Vagina (tissue), 2 donors: ENCODE measurements around the gene SLC1A2. TPM values are rescaled to one million over a fixed set of nuclear protein-coding genes. Genes with fewer than 3 reads are reported as not detected.

Experiments
- DNase-seq, 2 donors: peaks; one replicate each; pipeline ENCODE4 v3.0.0-alpha.2; 2017; ENCODE audit errors: extremely low spot score in 2 of 2
- H3K27ac ChIP-seq: fragments of 200-600 bp; sonication (generic); one replicate; pipeline ENCODE4 v1.5.1; 2019
- H3K27me3 ChIP-seq: fragments of 200-600 bp; sonication (generic); one replicate; pipeline ENCODE4 v1.5.1; 2019
- H3K36me3 ChIP-seq, 2 donors: fragments of 200-600 bp; sonication (generic); one replicate each; pipeline ENCODE4 v1.5.1; 2017 to 2019
- H3K4me1 ChIP-seq: fragments of 200-600 bp; sonication (generic); one replicate; pipeline ENCODE4 v1.5.1; 2019
- H3K4me3 ChIP-seq, 2 donors: fragments of 200-600 bp; sonication (generic); 1 replicate in 1 of 2; 2 replicates in 1 of 2; pipeline ENCODE4 v1.5.1; 2016 to 2019
- H3K9me3 ChIP-seq: fragments of 200-600 bp; sonication (generic); one replicate; pipeline ENCODE4 v1.5.1; 2019
- CTCF ChIP-seq, 3 experiments: fragments of 450-650 bp in 2 of 3; fragments of 200-600 bp in 1 of 3; sonication (generic) in 1 of 3; IDR thresholded peaks; one replicate each; pipeline ENCODE4 v1.5.1; 2017 to 2019; ENCODE audit warnings: antibody characterized with exemption in 3 of 3, mild to moderate bottlenecking in 2 of 3, moderate library complexity in 2 of 3
- POLR2A ChIP-seq, 2 donors: fragments of 450-650 bp; IDR thresholded peaks; one replicate each; pipeline ENCODE4 v1.6.1; 2017; ENCODE audit warnings: antibody characterized with exemption in 2 of 2, mild to moderate bottlenecking in 2 of 2, moderate library complexity in 2 of 2
- POLR2AphosphoS5 ChIP-seq, 2 donors: sonication (generic); formaldehyde crosslinking; IDR thresholded peaks; one replicate each; pipeline ENCODE4 v1.9.0; 2017; ENCODE audit warnings: antibody characterized with exemption in 2 of 2, mild to moderate bottlenecking in 2 of 2, low read depth in 1 of 2; ENCODE audit not compliant: insufficient read depth in 1 of 2
- intact Hi-C: fragments of 100-400 bp; cut with DNase I; formaldehyde crosslinking; loops from one replicate; pipeline ENCODE4 v1.15.1; 2023
- total RNA-seq: library from RNA; depleted of rRNA; stranded (reverse); fragments of >200 nt; gene quantifications from one replicate; pipeline ENCODE4 v1.2.3, GENCODE V29; 2016

Gene SLC1A2
- total RNA-seq, 1 donor from 2014 or later, result 4.7 TPM

GRCh38 chr11:35393098-35393497 lies 26.3 kb downstream of the SLC1A2 start:
- no peaks in the 10 kb centered on the region for H3K9me3 ChIP-seq
- H3K4me3 ChIP-seq, result no peak overlapping the region
- H3K4me1 ChIP-seq, result peaks cover 32% of the 10 kb centered on the region
- no peaks in the 10 kb centered on the region for H3K36me3 ChIP-seq
- DNase-seq, result no peak
- TF ChIP-seq POLR2AphosphoS5 (IDR thresholded peaks at IDR 0.05; ENCODE audit: insufficient read depth in 1 of 2, low read depth in 1 of 2) (no peak), CTCF (IDR thresholded peaks at IDR 0.05) (no peak), POLR2A (IDR thresholded peaks at IDR 0.05) (no peak)
- no peaks in the 10 kb centered on the region for H3K27me3 ChIP-seq
- peak overlapping the region; percentile 35 for H3K27ac ChIP-seq
- intact Hi-C loops, result loop anchor here (5.0 to 10.0 kb wide), 2 partner anchors 398 to 466 kb away; no protein-coding TSS in a partner anchor

GRCh38 chr11:35391922-35392688 lies 27.3 kb downstream of the SLC1A2 start:
- H3K27ac ChIP-seq, result peak overlapping the region; percentile 24
- no peak for DNase-seq
- no peaks in the 10 kb centered on the region for H3K9me3 ChIP-seq
- no peaks in the 10 kb centered on the region for H3K36me3 ChIP-seq
- no peak overlapping the region for H3K4me3 ChIP-seq
- no peaks in the 10 kb centered on the region for H3K27me3 ChIP-seq
- intact Hi-C loops, result loop anchor here (5.0 to 10.0 kb wide), 2 partner anchors 397 to 465 kb away; no protein-coding TSS in a partner anchor
- peaks cover 32% of the 10 kb centered on the region for H3K4me1 ChIP-seq
- TF ChIP-seq CTCF (IDR thresholded peaks at IDR 0.05) (peak; percentile 72 to 90 (median 75)), POLR2AphosphoS5 (IDR thresholded peaks at IDR 0.05; ENCODE audit: insufficient read depth in 1 of 2, low read depth in 1 of 2) (no peak), POLR2A (IDR thresholded peaks at IDR 0.05) (no peak)

GRCh38 chr11:35390737-35391682 lies 28.3 kb downstream of the SLC1A2 start:
- TF ChIP-seq POLR2A (IDR thresholded peaks at IDR 0.05) (no peak), POLR2AphosphoS5 (IDR thresholded peaks at IDR 0.05; ENCODE audit: insufficient read depth in 1 of 2, low read depth in 1 of 2) (peak in 1 of 2 donors; percentile 47), CTCF (IDR thresholded peaks at IDR 0.05) (no peak)
- no peak for DNase-seq
- H3K4me1 ChIP-seq, result peaks cover 32% of the 10 kb centered on the region
- no peaks in the 10 kb centered on the region for H3K36me3 ChIP-seq
- H3K9me3 ChIP-seq, result no peaks in the 10 kb centered on the region
- H3K27me3 ChIP-seq, result no peaks in the 10 kb centered on the region
- H3K27ac ChIP-seq, result peak overlapping the region; percentile 24
- intact Hi-C loops, result loop anchor here (5.0 to 10.0 kb wide), 2 partner anchors 396 to 464 kb away; no protein-coding TSS in a partner anchor
- no peak overlapping the region for H3K4me3 ChIP-seq

GRCh38 chr11:35389897-35390465 lies 29.4 kb downstream of the SLC1A2 start:
- no peak for TF ChIP-seq POLR2AphosphoS5 (IDR thresholded peaks at IDR 0.05; ENCODE audit: insufficient read depth in 1 of 2, low read depth in 1 of 2)
- no peak for TF ChIP-seq CTCF (IDR thresholded peaks at IDR 0.05)
- no peak for TF ChIP-seq POLR2A (IDR thresholded peaks at IDR 0.05)
- H3K36me3 ChIP-seq, result no peaks in the 10 kb centered on the region
- no peaks in the 10 kb centered on the region for H3K27me3 ChIP-seq
- H3K27ac ChIP-seq, result peak overlapping the region; percentile 33
- H3K9me3 ChIP-seq, result no peaks in the 10 kb centered on the region
- peak in 1 of 2 donors; percentile 5 for DNase-seq
- H3K4me3 ChIP-seq, result no peak overlapping the region
- H3K4me1 ChIP-seq, result peaks cover 32% of the 10 kb centered on the region
- intact Hi-C loops, result loop anchor here (5.0 to 10.0 kb wide), 2 partner anchors 395 to 463 kb away; no protein-coding TSS in a partner anchor
